Activated naive CD8-positive, alpha-beta T cell treated with anti-CD3 and anti-CD28 coated beads, Interleukin-2, amount 50 U/mL, for 16 hours (primary cell): ENCODE measurements around the gene TRAPPC4.
"Not testable (repeated sequence)": the region's sequence is repeated elsewhere in the genome, so short reads cannot be mapped to it uniquely, and the experiment has no call there.

ENCODE experiments used
- DNase-seq: peaks from one replicate; pipeline ENCODE4 v3.0.0-alpha.2; 2020; ENCODE audit warnings: low read depth, low spot score

The TRAPPC4 gene, protein sequence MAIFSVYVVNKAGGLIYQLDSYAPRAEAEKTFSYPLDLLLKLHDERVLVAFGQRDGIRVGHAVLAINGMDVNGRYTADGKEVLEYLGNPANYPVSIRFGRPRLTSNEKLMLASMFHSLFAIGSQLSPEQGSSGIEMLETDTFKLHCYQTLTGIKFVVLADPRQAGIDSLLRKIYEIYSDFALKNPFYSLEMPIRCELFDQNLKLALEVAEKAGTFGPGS

DNA sequence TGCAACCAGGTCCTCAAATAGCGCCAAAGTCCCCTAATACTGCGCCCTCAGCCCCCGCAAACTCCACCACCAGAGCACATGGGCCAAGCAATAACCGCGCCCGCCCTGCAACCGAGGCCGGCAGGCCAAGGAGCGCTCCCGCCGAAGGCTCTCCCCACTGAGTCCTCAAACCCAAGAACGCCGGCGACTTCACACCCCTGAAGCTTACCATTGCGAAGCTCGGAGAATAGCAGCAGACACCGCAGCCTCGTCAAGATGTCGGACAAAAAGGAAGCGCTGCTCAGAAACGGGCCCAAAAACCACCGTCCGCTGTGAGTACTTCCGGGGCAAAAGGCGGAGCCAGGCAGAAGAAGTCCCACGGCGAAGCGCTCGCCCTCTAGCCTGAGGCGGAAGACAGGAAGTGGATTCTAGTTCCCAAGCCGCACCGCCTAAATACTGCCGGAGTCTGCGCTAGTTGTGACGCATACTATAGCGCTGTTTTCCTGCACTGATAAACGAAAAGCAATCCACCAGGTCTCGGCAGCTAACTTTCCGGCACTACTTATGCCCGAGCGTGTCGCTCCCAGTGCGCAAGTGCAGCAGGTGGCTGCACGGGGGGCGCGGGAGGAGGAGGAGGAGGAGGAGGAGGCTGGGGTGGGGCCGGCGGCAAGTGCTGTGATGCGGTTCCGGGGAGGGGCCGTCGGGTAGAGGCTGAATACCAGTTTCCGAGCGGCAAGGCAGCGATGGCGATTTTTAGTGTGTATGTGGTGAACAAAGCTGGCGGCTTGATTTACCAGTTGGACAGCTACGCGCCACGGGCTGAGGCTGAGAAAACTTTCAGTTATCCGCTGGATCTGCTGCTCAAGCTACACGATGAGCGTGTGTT lies at the start of gene TRAPPC4, which contains the start of gene RPS25:
TSS of gene TRAPPC4 (plus strand) at position 693 of the 865 bp plus-strand sequence. CDS start at position 723, 30 bp downstream.
TSS of gene RPS25 (minus strand) at position 270 of the 865 bp plus-strand sequence. CDS start at position 211, 59 bp downstream.
- peak; percentile 92 for DNase-seq

DNA sequence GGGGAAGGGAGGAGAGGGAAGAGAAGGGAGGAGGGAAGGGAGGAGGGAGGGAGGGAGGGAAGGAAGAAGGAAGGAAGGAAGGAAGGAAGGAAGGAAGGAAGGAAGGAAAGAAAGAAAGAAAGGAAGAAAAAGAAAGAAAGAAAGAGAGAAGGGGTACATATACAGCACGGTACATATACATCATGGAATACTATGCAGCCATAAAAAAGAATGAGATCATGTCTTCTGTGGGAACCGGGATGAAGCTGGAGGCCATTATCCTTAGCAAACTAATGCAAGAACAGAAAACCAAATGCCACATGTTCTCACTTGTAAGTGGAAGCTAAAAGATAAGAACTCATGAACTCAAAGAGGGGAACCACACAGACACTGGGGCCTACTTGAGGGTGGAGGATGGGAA lies 49.1 kb upstream of the TRAPPC4 start:
- not testable (repeated sequence) for DNase-seq

DNA sequence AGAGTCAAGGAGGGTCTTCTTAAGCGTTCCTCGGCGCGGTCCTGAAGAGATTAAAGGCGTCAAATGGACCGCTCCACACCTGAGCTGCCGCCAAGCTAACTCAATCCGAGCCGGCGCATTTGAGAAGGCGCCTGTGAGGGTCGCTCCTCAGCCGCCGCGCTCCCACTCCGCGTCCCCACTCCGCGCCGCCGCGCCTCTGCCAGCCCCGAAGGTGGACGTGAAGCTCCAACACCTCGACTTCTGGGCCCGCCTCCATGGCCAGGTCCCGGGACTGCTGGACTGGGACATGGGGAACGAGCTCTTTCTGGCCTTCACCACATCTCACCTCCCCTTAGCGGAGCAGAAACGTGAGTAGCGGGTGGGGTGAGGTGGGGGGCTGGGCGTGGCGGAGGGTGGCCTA lies 46.9 kb upstream of the TRAPPC4 start, which contains the start of gene FOXR1:
TSS of gene FOXR1 (plus strand) at position 116 of the 400 bp plus-strand sequence. CDS start at position 287, 171 bp downstream.
- DNase-seq = no peak

DNA sequence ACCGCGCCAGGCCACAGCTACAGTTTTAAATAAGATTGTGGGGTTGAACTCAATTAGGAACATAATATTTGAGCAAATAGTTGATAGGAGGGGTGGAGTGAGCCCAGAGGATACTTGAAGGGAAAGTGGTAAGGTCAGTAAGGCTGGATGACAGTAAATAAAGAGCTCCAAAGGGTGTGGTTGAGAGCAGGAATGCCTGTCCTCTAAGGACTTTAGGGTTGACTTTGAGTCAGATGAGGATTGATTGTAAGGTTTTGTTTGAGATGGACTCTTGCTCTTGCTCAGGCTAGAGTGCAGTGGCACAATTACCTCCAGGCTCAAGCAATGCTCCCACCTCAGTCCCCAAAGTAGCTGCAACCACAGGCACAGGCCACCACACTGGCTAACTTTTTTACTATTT lies 44.6 kb upstream of the TRAPPC4 start:
- no peak for DNase-seq

DNA sequence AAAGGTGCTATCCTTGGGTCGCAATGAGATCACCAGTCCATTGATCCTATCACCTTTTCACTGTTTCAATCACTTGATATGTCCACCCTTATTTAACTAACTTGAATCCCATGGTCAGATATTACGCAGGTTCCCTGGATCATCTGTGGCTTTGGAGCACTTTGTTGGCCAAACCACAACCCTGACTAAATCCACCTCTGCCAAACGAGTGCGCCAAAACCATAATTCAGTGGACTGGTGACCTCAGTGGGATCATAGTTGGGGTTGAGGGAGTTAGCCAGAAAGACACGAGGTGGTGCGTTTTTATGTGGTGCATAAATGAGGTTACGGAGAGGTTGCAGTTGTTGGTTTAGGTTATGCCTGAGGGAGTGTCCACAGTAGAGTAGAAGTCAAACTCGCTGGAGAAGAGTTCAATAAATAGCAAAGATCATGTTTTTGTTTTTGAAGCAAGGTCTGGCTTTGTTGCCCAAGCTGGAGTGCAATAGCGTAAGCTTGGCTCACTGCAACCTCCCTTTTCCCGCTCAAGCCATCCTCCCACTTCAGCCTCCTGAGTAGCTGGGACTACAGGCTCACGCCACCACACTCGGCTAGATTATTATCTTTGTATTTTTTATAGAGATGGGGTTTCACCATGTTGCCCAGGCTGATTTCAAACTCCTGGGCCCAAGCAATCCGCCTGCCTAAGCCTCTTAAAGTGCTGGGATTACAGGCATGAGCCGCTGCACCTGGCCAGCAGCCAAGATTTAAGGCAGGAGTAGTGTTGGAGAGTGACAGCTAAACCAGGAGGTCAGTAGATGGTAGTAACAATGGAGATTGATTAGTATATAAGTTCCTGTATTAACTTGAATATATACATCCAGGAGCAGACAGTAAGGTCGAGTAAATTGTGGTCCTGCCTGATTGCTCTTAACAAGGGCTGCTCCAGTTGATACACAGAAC lies 42.5 kb upstream of the TRAPPC4 start:
- DNase-seq = no peak

DNA sequence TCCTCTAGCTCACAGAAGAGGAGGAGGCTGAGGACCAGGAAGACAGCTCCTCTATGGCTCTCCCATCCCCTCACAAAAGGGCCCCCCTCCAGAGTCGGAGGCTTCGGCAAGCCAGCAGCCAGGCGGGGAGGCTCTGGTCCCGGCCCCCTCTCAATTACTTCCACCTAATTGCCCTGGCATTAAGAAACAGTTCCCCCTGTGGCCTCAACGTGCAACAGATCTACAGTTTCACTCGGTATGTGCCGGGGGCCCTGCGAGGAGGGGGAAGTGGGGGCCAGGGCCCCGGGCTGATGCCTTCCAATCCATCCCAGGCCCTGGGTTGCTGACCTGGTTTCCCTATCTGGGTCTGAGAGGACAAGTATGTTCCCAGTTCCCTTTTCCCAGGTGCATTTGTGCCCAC lies 39.1 kb upstream of the TRAPPC4 start:
- DNase-seq = no peak

DNA sequence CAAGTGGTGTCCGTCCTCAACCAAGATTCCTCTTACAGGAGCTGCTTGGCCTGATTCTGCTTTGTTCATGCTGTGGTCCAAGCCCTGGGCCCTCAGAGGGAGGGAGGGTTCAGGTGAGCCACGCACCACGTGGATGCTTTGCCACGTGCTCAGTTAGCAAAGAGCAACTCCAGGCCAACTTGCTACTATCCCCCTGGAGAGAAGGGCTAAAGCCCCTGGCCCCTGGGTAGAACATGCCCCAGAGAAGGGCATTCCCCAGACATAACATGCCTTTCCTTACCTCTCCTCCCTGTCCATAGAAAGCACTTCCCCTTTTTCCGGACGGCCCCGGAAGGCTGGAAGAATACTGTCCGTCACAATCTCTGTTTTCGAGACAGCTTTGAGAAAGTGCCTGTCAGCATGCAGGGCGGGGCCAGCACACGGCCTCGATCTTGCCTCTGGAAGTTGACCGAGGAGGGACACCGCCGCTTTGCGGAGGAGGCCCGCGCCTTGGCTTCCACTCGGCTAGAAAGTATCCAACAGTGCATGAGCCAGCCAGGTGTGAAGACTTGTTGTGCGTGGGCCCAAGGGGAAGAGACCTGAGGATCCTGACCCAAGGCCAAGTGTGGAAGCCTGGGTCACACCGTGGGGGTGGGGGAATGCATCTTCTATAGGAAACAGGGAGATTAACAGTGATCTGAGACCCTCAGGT lies 38.2 kb upstream of the TRAPPC4 start:
- no peak for DNase-seq

DNA sequence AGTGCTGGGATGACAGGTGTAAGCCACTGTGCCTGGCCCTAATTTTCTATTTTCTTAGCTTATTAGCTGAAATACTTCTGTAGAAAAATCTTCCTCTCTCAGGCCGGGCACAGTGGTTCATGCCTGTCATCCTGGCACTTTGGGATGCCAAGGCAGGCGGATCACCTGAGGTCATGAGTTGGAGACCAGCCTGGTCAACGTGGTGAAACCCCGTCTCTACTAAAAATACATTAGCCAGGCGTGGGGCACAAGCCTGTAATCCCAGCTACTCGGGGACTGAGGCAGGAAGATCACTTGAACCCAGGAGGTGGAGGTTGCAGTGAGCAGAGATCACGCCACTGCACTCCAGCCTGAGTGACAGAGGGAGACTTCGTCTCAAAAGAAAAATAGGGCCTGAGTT lies 34.2 kb upstream of the TRAPPC4 start:
- DNase-seq = not testable (repeated sequence)

DNA sequence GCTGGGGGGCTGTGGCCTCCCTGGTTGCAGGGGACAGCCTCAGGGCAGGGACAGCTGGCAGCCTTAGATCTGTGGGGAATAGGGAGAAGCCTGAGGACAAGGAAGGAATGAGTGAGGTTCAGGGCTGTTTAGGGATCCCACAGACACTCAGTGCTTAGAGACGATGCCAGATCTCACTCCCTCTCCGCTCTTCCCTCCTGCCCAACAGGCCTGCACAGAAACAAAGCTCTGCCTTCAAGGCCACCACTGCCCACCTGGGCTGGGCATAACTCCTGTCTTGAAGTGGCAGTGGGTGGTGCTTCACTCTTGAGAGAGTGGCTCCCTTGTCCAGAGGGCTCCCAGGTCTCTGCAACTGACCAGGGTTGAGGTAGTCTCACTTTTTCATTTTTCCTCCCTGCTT lies 33.7 kb upstream of the TRAPPC4 start:
- no peak for DNase-seq

DNA sequence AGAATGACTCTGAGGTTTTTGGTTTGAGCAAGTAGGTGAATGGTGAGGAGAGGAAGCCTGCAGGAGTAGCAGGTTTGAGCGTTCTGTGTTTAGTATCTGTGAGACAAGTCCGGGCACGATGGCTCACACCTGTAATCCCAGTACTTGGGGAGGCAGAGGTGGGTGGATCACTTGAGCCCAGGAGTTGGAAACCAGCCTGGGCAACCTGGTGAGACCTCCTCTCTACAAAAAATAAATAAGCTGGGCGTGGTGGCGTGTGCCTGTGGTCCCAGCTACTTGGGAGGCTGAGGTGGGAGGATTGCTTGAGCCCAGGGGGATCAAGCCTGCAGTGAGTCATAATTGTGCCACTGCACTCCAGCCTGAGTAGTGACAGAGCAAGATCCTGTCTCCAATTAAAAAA lies 30.3 kb upstream of the TRAPPC4 start:
- no peak for DNase-seq

DNA sequence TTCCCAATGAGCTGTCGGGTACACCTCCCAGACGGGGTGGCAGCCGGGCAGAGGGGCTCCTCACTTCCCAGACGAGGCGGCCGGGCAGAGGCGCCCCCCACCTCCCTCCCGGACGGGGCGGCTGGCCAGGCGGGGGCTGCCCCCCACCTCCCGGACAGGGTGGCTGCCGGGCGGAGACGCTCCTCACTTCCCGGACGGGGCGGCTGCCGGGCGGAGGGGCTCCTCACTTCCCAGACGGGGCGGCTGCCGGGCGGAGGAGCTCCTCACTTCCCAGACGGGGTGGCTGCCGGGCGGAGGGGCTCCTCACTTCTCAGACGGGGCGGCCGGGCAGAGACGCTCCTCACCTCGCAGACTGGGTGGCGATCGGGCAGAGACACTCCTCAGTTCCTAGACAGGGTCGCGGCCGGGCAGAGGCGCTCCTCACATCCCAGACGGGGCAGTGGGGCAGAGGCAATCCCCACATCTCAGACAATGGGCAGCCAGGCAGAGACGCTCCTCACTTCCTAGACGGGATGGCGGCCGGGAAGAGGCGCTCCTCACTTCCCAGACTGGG lies 27.0 kb upstream of the TRAPPC4 start:
- not testable (repeated sequence) for DNase-seq

DNA sequence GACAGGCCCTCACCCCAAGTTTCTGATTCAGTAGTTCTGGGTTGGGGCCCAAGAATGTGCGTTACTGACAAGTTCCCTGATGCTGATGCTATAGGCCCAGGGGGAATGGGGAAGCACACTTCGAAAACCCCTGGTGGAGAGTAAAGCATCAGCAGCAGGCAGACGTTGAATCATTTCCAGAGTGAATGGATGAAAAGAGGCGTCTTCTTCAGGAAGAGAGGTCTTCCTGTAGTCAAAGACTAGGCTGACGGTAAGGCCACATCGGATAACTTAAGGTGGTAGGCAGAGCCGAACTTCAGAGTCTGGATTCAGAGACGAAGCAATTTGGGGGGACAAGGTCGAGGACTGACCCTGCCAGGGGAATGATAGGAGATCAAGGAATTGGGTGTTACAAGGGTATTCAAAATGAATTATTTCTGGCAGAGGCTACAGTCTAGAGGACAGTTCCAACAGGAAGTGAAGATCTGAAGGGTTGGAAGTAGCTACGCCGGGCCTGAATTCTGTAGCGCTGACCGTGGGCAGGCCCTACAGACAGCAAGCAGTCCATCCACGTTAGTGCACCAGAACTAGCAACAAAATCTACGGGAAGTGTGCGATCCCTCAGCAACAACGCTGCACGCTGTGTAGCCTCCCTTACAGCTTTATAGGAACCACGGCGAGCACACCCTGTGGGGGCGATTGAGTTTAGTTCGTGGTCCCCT lies 21.5 kb upstream of the TRAPPC4 start:
- no peak for DNase-seq

DNA sequence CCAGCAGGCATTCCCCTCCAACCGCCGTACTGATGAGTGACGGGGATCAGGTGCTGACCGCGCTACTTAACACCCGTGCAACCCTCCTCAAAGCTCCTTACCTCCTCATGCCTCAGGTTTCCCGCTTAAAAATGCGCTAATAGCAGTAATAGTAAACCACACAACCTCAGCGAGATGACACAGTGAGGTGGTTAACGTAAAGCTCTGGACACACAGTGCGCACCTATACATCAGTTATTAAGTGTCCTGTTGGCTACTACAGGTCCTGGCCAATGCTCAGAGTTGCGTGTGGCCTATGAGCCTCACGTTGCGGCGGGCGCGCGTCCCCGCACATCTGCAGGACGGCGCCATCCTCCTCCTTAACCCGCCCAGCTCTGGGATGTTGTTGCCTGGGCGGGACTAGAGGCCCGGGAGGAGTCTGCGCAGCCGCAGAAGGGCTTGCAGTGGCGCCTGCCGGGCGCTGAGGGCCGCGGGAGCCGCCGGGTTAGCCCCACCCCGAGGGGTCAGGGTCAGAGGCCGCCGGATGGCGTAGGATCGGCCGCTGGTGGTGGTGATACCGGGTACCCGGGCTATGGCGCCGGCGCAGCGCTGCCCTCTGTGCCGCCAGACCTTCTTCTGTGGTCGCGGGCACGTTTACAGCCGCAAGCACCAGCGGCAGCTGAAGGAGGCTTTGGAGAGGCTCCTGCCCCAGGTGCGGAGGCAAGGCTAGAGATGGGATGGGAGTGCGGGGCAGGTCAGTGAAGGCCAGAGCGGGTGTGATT lies 20.8 kb upstream of the TRAPPC4 start, which contains the start of gene CENATAC:
TSS of gene CENATAC (plus strand) at position 512 of the 761 bp plus-strand sequence. CDS start at position 572, 60 bp downstream.
- DNase-seq = peak; percentile 90

DNA sequence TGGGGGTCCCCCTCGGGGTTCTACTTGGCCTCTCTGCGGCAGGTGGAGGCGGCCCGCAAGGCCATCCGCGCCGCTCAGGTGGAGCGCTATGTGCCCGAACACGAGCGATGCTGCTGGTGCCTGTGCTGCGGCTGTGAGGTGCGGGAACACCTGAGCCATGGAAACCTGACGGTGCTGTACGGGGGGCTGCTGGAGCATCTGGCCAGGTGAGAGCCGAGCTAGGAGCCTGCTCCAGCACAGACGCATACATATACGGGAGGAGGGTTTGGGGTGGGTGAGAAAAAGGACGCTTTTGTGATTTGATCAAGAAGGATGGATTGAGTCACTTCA lies 20.2 kb upstream of the TRAPPC4 start:
- no peak for DNase-seq

DNA sequence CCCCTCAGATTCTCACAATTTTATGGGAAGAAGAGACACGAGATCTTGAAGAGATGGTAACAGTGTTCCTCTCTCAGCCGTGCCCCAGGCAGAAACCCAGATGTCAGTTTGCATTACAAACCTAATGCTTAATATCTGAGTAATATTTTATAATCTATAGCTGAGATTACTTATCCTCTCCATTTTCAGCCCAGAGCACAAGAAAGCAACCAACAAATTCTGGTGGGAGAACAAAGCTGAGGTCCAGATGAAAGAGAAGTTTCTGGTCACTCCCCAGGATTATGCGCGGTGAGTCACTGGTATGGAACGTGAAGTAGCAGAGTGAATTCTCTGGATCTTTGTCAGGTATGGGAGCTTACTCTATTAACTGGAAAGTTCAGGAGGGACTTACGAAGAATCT lies 19.7 kb upstream of the TRAPPC4 start:
- DNase-seq = no peak

DNA sequence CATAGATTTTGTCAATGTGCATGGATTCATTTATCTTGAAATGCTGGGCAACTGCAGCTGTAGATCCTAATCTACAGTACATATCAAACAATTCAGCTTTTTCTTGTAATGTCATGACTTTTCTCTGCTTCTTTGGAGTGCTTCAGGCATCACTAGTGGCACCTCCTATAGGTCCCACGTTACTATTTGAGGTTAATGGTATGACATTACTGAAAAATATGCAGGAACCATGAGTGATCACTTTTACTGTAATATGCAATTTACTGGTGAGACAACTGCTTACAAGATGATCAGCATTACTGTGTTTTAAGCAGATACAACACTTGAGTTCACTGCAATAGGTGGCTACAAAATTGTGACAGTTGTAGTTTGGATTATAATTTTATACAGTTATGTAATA lies 17.7 kb upstream of the TRAPPC4 start:
- DNase-seq = no peak

DNA sequence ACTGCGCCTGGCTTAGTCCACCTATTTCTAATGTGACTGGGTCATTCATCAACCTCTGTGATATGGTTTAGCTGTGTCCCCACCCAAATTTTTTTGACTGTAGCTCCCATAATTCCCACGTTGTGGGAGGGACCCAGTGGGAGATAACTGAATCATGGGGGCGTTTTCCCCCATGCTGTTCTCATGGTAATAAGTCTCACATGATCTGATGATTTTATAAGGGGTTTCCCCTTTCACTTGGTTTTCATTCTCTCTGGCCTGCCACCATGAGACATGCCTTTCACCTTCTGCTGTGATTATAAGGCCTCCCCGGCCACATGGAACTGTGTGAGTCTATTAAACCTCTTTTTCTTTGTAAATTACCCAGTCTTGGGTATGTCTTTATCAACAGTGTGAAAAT lies 11.9 kb upstream of the TRAPPC4 start:
- DNase-seq = no peak

DNA sequence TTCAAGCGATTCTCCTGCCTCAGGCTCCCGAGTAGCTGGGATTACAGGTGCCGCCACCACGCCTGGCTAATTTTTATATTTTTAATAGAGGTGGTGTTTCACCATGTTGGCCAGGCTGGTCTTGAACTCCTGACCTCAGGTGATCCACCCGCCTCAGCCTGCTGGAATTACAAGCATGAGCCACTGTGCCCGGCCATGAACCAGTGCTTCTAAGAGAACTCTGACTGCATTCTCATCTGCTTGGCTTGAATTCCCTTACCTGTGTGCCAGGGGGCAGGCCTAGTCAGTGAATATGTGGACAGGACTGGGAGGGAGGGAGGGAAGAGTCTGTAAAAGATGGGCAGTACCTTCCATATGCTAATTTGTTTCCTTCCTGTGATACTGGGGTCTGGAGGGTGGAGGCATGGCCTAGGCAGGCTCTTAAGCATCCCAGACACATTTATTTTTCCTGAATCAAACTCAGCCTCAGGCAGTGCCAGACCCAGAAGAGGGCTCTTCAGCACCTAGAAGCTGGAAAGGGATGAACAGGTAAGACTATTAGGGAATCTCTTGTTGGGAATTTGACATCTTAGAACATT lies 7.0 kb upstream of the TRAPPC4 start:
- no peak for DNase-seq

DNA sequence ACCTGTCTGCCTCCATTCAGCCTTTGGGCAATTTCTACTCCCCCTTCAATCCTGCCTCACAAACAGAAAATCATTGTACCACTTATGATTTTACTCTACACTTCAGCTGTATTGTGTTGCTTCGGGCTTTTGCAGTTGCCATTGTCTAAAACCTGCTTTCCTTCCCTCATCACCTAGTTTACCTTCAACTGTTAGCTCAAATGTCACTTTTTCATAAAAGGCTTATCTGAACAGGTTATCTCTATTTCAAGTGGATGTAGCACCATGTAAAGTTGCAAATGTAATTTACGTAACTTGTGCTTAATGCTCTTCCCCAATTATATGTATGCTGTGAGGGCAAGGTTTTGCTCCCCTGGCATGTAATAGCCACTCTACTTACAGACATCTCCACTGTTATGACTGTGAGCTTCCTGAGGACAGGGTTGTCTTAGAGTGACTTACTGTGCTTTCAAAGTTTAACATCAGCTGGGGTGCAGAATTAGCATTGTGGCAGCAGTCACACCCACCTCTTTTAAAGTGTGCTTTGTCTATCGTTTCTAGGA lies 5.9 kb upstream of the TRAPPC4 start:
- no peak for DNase-seq
